Mammary epithelial cell (primary cell): ENCODE results near the gene METRN.

Source experiments
- EZH2 ChIP-seq: IDR thresholded peaks from 2 replicates; pipeline ENCODE4 v1.6.1; 2012; ENCODE audit warnings: low read length, inconsistent platforms, borderline replicate concordance
- TF ChIP-seq, protein P1 (sequence below), 2 donors: IDR thresholded peaks in 1 of 2; conservative IDR thresholded peaks in 1 of 2; 2 replicates each; pipeline ENCODE4 v1.5.1; 2011 to 2012; ENCODE audit warnings: inconsistent platforms in 2 of 2, low read length in 2 of 2, mild to moderate bottlenecking in 2 of 2, control low read depth in 1 of 2, low read depth in 1 of 2; ENCODE audit not compliant: insufficient read depth in 1 of 2; ENCODE audit errors: extremely low read depth in 1 of 2

DNA sequence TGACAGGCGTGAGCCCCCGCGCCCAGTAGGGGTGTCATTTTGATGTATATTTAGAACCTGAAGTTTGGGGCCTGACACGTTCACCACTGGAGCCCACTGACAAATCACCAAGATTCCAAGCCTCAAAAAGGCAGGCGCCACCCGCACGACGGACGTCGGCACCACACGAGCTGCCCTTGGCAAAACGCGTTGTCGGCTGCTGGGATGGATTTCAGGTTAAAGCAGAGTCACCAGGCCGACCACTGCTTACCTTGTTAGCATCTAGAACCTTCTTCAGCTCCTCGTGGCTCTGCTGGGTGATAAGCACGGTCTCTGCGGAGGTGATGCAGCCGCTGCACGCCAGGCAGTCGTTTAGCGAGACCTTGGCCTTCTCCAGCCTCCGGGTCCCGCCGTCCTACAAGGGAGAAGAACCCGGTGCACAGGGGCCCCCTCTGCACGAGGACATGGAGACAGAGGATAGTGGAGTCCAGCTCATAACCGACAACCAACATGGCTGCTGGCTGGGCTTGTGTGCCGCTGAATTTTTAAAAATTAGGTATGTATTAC, 22.1 kb downstream of the METRN start:
- TF ChIP-seq, protein P1, sequence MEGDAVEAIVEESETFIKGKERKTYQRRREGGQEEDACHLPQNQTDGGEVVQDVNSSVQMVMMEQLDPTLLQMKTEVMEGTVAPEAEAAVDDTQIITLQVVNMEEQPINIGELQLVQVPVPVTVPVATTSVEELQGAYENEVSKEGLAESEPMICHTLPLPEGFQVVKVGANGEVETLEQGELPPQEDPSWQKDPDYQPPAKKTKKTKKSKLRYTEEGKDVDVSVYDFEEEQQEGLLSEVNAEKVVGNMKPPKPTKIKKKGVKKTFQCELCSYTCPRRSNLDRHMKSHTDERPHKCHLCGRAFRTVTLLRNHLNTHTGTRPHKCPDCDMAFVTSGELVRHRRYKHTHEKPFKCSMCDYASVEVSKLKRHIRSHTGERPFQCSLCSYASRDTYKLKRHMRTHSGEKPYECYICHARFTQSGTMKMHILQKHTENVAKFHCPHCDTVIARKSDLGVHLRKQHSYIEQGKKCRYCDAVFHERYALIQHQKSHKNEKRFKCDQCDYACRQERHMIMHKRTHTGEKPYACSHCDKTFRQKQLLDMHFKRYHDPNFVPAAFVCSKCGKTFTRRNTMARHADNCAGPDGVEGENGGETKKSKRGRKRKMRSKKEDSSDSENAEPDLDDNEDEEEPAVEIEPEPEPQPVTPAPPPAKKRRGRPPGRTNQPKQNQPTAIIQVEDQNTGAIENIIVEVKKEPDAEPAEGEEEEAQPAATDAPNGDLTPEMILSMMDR (conservative IDR thresholded peaks at IDR 0.05 in 1 of 2, IDR thresholded peaks at IDR 0.05 in 1 of 2; ENCODE audit: extremely low read depth in 1 of 2, insufficient read depth in 1 of 2, low read depth in 1 of 2, low read length in 2 of 2): no peak
- no peak for TF ChIP-seq EZH2
